Adrenal gland (tissue), 5 donors: ENCODE results near the gene UBR1.

Source experiments
- CTCF ChIP-seq, 6 experiments: fragments of 450-650 bp in 4 of 6; fragments of 200-600 bp in 2 of 6; sonication (generic) in 1 of 6; IDR thresholded peaks; 1 replicate in 5 of 6; 2 replicates in 1 of 6; pipeline versions ENCODE4 v1.5.1 to v1.8.0; 2016 to 2021; ENCODE audit warnings: antibody characterized with exemption in 6 of 6, mild to moderate bottlenecking in 2 of 6, moderate library complexity in 1 of 6
- POLR2A ChIP-seq, 2 donors: fragments of 450-650 bp; IDR thresholded peaks; one replicate each; pipeline ENCODE4 v1.6.1; 2017; ENCODE audit warnings: antibody characterized with exemption in 2 of 2, mild to moderate bottlenecking in 2 of 2, moderate library complexity in 1 of 2
- donor health status: DM: no; HTN: no; CAD: no.

DNA sequence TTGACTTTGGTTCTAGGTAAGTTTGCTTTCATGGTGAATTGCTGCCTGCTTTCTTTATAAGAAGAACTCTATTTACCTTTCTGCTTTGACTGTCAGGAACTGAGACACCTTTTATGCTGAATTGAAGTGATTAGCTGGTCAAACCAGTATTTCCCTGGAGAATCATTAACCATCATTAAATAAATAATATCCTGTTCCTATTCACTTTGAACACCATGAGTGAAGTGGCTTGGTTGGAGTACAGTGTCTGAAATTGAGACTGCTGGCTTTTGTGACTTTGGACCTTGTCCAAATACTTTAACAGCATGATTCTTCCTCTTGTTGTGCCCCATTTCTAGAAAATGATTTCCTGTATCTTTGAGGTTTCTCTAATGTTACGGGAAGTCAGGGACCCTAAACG lies 21.9 kb upstream of the UBR1 start:
- no peak for TF ChIP-seq CTCF (IDR thresholded peaks at IDR 0.05)
- TF ChIP-seq POLR2A (IDR thresholded peaks at IDR 0.05) = no peak
